Transverse colon (tissue), 4 donors: ENCODE measurements around the gene SETD1A.

Source experiments
- CTCF ChIP-seq, 5 experiments: fragments of 200-600 bp in 3 of 5; fragments of 450-650 bp in 2 of 5; sonication (generic) in 3 of 5; IDR thresholded peaks; 1 replicate in 2 of 5; 2 replicates in 3 of 5; pipeline ENCODE4 v1.5.1; 2016 to 2017; ENCODE audit warnings: antibody characterized with exemption in 5 of 5, inconsistent platforms in 3 of 5, mild to moderate bottlenecking in 2 of 5, moderate library complexity in 1 of 5
- POLR2A ChIP-seq: fragments of 450-650 bp; IDR thresholded peaks from one replicate; pipeline ENCODE4 v1.6.1; 2016; ENCODE audit warnings: antibody characterized with exemption, mild to moderate bottlenecking, moderate library complexity
- POLR2AphosphoS5 ChIP-seq, 3 donors: sonication (generic); formaldehyde crosslinking; IDR thresholded peaks; one replicate each; pipeline ENCODE4 v1.6.1; 2016; ENCODE audit warnings: antibody characterized with exemption in 3 of 3

GRCh38 chr16:30924076-30924912 lies 33.3 kb upstream of the SETD1A start:
- no peak for TF ChIP-seq CTCF (IDR thresholded peaks at IDR 0.05)
- TF ChIP-seq POLR2AphosphoS5 (IDR thresholded peaks at IDR 0.05), result no peak
- TF ChIP-seq POLR2A, result no peak
